Uterus (tissue), 4 donors: ENCODE results near the gene WTAP. TPM values are rescaled to one million over a fixed set of nuclear protein-coding genes. Genes with fewer than 3 reads are reported as not detected.

ENCODE experiments used
- DNase-seq, 2 donors: peaks; one replicate each; pipeline ENCODE4 v3.0.0-alpha.2; 2019 to 2020
- H3K27ac ChIP-seq, 2 donors: fragments of 200-600 bp; sonication (generic); 1 replicate in 1 of 2; 2 replicates in 1 of 2; pipeline ENCODE4 v1.5.1; 2016 to 2018
- H3K27me3 ChIP-seq, 2 donors: fragments of 200-600 bp; sonication (generic); one replicate each; pipeline ENCODE4 v1.5.1; 2018 to 2019; ENCODE audit warnings: control low read depth in 1 of 2
- H3K36me3 ChIP-seq, 2 donors: fragments of 200-600 bp; sonication (generic); one replicate each; pipeline ENCODE4 v1.5.1; 2019; ENCODE audit warnings: control low read depth in 1 of 2
- H3K4me1 ChIP-seq, 2 donors: fragments of 200-600 bp; sonication (generic); one replicate each; pipeline ENCODE4 v1.5.1; 2018 to 2019; ENCODE audit warnings: control low read depth in 1 of 2
- H3K4me3 ChIP-seq, 2 donors: fragments of 200-600 bp; sonication (generic); 1 replicate in 1 of 2; 2 replicates in 1 of 2; pipeline ENCODE4 v1.5.1; 2018 to 2019; ENCODE audit warnings: mild to moderate bottlenecking in 1 of 2
- H3K9me3 ChIP-seq, 2 donors: fragments of 200-600 bp; sonication (generic); one replicate each; pipeline ENCODE4 v1.5.1; 2019; ENCODE audit warnings: control low read depth in 1 of 2
- POLR2A ChIP-seq, 2 donors: fragments of 450-650 bp; IDR thresholded peaks; one replicate each; pipeline ENCODE4 v1.6.1; 2016; ENCODE audit warnings: antibody characterized with exemption in 2 of 2, mild to moderate bottlenecking in 1 of 2, moderate library complexity in 1 of 2
- intact Hi-C: fragments of 100-400 bp; cut with DNase I; formaldehyde crosslinking; loops from one replicate; pipeline ENCODE4 v1.15.1; 2023; ENCODE audit warnings: low total_unique reads
- small RNA-seq: library from RNA; depleted of rRNA; stranded (forward); fragments of <200 nt; gene quantifications from one replicate; pipeline ENCODE3, GENCODE V24; 2016
- total RNA-seq, 4 donors: library from RNA; depleted of rRNA in 3 of 4; stranded (reverse); fragments of >200 nt in 3 of 4; gene quantifications; one replicate each; pipeline versions ENCODE4 v1.1.0 to v1.2.4, GENCODE V29; 2014 to 2023
- TF ChIP-seq, protein P1 (sequence below), 4 experiments: fragments of 200-600 bp in 2 of 4; fragments of 450-650 bp in 2 of 4; sonication (generic) in 2 of 4; IDR thresholded peaks; one replicate each; pipeline ENCODE4 v1.5.1; 2016 to 2019; ENCODE audit warnings: antibody characterized with exemption in 4 of 4, mild to moderate bottlenecking in 2 of 4, moderate library complexity in 1 of 4
- donor health status: DM: yes; HTN: yes; CAD: no.

The WTAP gene
- total RNA-seq, 4 donors from 2014 or later = 33.3 to 139 (median 95.9) TPM

DNA sequence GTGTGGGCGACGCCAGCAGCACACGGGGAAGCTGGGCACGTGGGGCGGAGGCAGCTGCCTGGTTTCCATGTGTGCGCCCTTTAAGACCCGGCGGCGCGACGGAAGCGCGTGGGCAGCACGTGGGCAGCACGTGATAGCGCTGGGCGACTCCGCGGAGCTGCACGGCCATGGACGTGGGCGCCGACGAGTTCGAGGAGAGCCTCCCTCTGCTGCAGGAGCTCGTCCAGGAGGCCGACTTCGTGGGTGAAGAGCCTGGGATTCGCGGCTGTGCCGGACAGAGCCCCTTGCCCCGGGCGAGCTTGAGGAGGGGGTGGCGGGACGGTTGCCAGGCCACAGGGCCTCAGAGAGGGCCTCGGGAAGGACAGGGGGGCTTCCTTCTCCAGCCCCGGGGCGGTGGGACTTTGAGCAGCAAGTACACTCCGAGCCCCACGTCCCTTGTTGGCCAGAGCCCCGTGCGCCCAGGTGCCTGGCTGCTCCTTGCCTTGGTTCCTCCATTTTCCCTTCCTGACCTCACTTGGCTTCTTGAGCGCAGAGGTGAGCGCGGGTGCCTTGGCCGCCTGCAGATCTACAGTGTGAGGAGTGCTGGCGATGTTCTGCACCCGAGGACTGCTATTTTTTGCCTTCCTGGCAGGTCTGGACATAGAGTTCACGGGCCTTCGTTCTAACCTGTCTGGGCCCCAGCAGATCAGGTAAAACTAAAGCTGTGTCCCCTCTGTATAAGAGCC lies 73.0 kb downstream of the WTAP start, which contains the start of gene PNLDC1:
PNLDC1 (plus strand) TSS at position 136 of the 725 bp plus-strand sequence; CDS start at position 168, 32 bp downstream.
- intact Hi-C loops = no loop called here
- TF ChIP-seq, protein P1, sequence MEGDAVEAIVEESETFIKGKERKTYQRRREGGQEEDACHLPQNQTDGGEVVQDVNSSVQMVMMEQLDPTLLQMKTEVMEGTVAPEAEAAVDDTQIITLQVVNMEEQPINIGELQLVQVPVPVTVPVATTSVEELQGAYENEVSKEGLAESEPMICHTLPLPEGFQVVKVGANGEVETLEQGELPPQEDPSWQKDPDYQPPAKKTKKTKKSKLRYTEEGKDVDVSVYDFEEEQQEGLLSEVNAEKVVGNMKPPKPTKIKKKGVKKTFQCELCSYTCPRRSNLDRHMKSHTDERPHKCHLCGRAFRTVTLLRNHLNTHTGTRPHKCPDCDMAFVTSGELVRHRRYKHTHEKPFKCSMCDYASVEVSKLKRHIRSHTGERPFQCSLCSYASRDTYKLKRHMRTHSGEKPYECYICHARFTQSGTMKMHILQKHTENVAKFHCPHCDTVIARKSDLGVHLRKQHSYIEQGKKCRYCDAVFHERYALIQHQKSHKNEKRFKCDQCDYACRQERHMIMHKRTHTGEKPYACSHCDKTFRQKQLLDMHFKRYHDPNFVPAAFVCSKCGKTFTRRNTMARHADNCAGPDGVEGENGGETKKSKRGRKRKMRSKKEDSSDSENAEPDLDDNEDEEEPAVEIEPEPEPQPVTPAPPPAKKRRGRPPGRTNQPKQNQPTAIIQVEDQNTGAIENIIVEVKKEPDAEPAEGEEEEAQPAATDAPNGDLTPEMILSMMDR (IDR thresholded peaks at IDR 0.05) = no peak
- TF ChIP-seq POLR2A (IDR thresholded peaks at IDR 0.05) = no peak
- H3K4me1 ChIP-seq = no peaks in the 10 kb centered on the region
- H3K36me3 ChIP-seq = no peaks in the 10 kb centered on the region
- no peak for DNase-seq
- no peak within 1 kb of the TSS for H3K27ac ChIP-seq
- H3K9me3 ChIP-seq = no peaks in the 10 kb centered on the region
- H3K27me3 ChIP-seq = no peaks in the 10 kb centered on the region
- H3K4me3 ChIP-seq = no peak within 1 kb of the TSS

DNA sequence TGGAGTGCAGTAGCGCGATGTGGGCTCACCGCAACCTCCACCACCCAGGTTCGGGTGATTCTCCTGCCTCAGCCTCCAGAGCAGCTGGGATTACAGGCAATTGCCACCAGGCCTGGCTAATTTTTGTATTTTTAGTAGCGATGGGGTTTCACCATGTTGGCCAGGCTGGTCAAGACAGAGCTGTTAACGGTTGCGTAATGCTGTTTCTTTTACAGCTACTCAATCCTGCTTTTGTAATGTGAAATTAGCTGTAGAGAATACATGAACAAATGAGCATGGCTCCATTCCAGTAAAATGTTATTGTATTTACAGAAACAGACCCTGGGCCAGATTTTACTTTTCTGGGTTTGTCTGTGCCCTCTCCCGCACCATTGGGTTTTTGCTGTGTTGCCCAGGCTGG lies 74.6 kb downstream of the WTAP start:
- no peak overlapping the region for H3K27ac ChIP-seq
- H3K9me3 ChIP-seq = no peaks in the 10 kb centered on the region
- no peak for TF ChIP-seq POLR2A (IDR thresholded peaks at IDR 0.05)
- TF ChIP-seq, protein P1 (IDR thresholded peaks at IDR 0.05) = no peak
- no peaks in the 10 kb centered on the region for H3K27me3 ChIP-seq
- H3K4me1 ChIP-seq = no peaks in the 10 kb centered on the region
- intact Hi-C loops = no loop called here
- no peaks in the 10 kb centered on the region for H3K36me3 ChIP-seq
- DNase-seq = no peak
- no peak overlapping the region for H3K4me3 ChIP-seq

DNA sequence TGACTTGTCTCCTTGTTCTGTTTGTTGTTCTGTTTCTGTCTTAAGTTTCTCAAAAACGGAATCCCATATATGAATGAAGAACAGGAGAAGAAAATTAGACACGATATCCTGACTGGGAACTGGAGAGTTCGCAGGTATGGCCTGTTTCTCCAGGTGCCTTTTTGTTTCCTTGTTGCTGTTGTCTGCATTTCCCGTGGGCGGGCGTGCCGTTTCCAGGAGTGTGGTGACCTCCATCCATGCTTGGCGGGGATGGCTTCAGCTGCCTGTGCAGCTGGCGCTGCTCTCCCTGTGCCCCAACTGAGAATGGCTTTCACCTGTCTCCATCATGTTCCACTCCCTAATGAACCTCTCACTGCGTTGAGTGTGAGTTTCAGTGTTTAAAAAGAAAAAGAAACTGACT lies 77.2 kb downstream of the WTAP start:
- DNase-seq = no peak
- Histone ChIP-seq H3K4me1 (no peaks in the 10 kb centered on the region), H3K36me3 (no peaks in the 10 kb centered on the region), H3K27ac (no peak overlapping the region), H3K4me3 (no peak overlapping the region), H3K9me3 (no peaks in the 10 kb centered on the region), H3K27me3 (no peaks in the 10 kb centered on the region)
- intact Hi-C loops = no loop called here
- TF ChIP-seq POLR2A (IDR thresholded peaks at IDR 0.05) = no peak
- TF ChIP-seq, protein P1 (IDR thresholded peaks at IDR 0.05) = no peak

DNA sequence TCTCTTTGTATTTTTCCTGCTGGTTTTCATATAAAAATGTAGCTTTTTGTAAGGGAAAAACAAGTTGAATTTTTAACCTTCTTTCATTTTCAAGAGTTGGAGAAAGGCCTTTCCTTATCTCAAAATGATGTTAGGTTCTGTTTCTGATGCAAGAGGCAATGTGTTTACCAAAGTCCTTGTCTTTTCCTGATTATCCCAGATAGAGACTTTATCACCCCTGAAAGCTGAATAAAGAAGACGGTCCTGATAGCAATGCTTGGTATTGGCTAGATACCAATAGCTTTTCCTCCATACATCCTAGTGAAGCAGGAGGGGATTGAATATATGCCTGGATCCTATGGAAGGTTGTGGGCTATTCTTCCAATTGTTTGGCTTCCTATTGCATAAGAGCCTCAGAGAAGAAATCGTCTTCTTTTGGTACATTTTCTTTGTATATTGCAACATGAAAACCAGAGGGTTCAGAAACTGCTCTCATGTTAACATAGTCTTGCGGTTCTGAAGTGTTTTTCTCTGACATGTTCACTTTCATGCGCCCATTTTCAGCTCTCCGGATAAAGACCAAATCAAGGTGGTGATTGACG lies 78.2 kb downstream of the WTAP start:
- H3K27ac ChIP-seq = no peak overlapping the region
- no peaks in the 10 kb centered on the region for H3K9me3 ChIP-seq
- H3K36me3 ChIP-seq = no peaks in the 10 kb centered on the region
- no peaks in the 10 kb centered on the region for H3K27me3 ChIP-seq
- no peaks in the 10 kb centered on the region for H3K4me1 ChIP-seq
- TF ChIP-seq POLR2A (IDR thresholded peaks at IDR 0.05) = no peak
- TF ChIP-seq, protein P1 (IDR thresholded peaks at IDR 0.05) = no peak
- DNase-seq = no peak
- no peak overlapping the region for H3K4me3 ChIP-seq
- intact Hi-C loops = no loop called here

Small RNA genes lying within 50 kb of the gene (small RNA-seq; reads per million reads assigned to genes)
- gene RNU4ATAC18P = not detected
- 93.2 reads per million, percentile 94 among the genes with 10 or more reads in this experiment for gene SNORA20
- not detected for gene SNORA29

Other genes starting within 250 kb of the WTAP start
- gene SOD2, start 34.3 kb upstream of the WTAP start, total RNA-seq = 100 to 1,000 TPM in 3 of 4 donors, 10 to 100 TPM in 1; 34.1 to 305 (median 208) TPM
- gene ACAT2, start 34.5 kb downstream of the WTAP start, total RNA-seq = 10 to 100 TPM in 2 of 4 donors, 1 to 10 TPM in 2; 5.6 to 19.6 (median 11.2) TPM
- gene TCP1, start 62.1 kb downstream of the WTAP start, total RNA-seq = 100 to 1,000 TPM; 109 to 241 (median 170) TPM
- gene MRPL18, start 63.0 kb downstream of the WTAP start, total RNA-seq = 10 to 100 TPM; 23.5 to 66.0 (median 46.8) TPM
- gene PNLDC1, start 72.8 kb downstream of the WTAP start, total RNA-seq = under 1 TPM in 1 of 4 donors, not detected in 3; 0.69 TPM
- under 1 TPM; under 0.01 to 0.58 (median 0.43) TPM for gene MAS1, start 163.5 kb downstream of the WTAP start, total RNA-seq
- gene IGF2R, start 241.6 kb downstream of the WTAP start, total RNA-seq = 10 to 100 TPM; 36.5 to 91.7 (median 61.7) TPM